GM06990 (cell line): Measurements from ENCODE around the gene LRRC10B.

Experiments
- DNase-seq: peaks from one replicate; pipeline ENCODE4 v3.0.0-alpha.2; 2011; ENCODE audit not compliant: insufficient read length; ENCODE audit errors: extremely low read depth
- H3K27me3 ChIP-seq: replicated peaks from 2 replicates; pipeline ENCODE4 v1.6.0; 2011; ENCODE audit warnings: low read length; ENCODE audit not compliant: control insufficient read depth, insufficient read depth
- H3K36me3 ChIP-seq: 2 replicates; pipeline ENCODE4 v1.5.1; 2011; ENCODE audit warnings: low read length; ENCODE audit not compliant: control insufficient read depth, insufficient read depth
- H3K4me3 ChIP-seq: replicated peaks from 2 replicates; pipeline ENCODE4 v1.5.1; 2011; ENCODE audit warnings: low read depth, mild to moderate bottlenecking, control low read depth, low read length
- TF ChIP-seq, protein P1 (sequence below): IDR thresholded peaks from 2 replicates; pipeline ENCODE4 v1.5.1; 2011; ENCODE audit warnings: low read length, control low read depth, mild to moderate bottlenecking, inconsistent platforms; ENCODE audit not compliant: insufficient read depth, poor library complexity, severe bottlenecking

LRRC10B gene

DNA sequence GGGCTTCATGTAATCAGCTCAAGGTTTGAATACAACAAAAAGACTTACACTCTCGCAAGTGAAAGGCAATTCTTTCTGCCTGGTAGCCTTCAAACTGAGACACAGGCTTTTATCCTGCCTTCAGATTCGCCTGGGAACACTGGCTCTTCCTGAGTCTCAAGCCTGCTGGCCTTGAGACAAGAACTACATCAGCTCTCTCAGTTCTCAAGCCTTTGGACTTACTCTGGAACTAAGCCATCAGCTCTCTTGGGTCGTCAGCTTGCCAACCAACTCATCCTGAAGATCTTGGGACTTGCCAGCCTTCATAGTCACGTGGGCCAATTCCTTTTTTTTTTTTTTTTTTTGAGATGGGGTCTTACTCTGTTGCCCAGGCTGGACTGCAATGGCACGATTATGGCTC is 35.7 kb upstream of the LRRC10B start:
- DNase-seq: no peak
- H3K27me3 ChIP-seq: no peaks in the 10 kb centered on the region
- no peak overlapping the region for H3K4me3 ChIP-seq
- H3K36me3 ChIP-seq: no peaks in the 10 kb centered on the region; the same call in none of the 2 replicates
- TF ChIP-seq, protein P1, sequence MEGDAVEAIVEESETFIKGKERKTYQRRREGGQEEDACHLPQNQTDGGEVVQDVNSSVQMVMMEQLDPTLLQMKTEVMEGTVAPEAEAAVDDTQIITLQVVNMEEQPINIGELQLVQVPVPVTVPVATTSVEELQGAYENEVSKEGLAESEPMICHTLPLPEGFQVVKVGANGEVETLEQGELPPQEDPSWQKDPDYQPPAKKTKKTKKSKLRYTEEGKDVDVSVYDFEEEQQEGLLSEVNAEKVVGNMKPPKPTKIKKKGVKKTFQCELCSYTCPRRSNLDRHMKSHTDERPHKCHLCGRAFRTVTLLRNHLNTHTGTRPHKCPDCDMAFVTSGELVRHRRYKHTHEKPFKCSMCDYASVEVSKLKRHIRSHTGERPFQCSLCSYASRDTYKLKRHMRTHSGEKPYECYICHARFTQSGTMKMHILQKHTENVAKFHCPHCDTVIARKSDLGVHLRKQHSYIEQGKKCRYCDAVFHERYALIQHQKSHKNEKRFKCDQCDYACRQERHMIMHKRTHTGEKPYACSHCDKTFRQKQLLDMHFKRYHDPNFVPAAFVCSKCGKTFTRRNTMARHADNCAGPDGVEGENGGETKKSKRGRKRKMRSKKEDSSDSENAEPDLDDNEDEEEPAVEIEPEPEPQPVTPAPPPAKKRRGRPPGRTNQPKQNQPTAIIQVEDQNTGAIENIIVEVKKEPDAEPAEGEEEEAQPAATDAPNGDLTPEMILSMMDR: no peak

DNA sequence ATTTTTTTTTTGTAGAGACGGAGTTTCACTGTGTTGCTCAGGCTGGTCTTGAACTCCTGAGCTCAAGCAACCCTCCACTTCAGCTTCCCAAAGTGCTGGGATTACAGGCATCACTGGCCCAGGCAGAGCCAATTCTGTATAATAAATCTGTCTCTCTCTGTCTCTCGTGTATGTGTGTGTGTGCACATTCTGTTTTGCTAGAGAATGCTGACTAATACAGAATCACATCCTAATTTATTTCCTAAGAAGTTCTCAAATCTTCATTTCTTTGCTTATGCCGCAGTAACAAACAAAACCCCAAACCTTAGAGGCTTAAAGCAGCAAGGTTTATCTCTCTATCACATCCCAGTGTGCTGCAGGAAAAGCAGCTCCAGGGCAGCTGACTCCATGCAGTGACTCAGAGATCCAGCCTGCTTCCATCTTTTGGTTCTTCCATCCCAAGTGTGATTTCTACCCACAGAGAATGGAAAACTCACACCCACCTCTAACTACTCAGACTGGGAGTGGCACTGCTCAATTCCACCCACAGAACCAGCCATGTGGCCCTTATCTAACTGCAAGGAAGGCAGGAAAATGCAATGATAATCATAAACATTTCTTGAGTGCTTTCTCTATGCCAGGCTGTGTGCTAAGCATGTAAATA is 35.1 kb upstream of the LRRC10B start:
- TF ChIP-seq, protein P1: no peak

DNA sequence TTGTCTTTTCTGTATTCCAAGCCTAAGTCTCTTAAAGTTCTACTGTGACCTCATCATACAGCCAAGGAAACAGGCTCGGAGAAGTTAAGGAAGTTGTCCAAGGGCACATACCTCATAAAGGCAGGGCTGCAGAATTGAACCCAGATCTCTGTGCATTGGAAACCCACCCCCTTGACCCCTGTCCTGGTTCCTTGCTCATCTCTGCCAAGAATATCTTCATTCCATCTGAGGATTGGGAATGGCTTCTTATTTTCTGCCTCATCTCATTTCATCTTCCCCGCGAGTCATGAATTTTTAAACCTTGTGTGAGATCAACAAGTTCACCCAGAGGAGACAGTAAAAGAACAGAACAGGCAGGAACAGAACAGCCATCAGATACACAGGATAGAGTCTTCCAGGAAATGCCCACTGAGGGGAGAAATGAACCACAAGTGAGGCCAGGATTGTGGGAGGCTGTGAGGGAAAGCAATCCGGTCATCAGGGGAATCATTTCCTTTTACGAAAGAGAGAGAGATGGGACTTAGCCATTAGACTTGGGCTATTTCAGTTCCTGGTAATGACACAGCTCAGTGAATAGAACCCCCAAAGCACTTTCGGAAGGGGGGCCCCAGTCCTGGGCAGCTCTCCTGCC is 34.4 kb upstream of the LRRC10B start:
- H3K27me3 ChIP-seq: no peaks in the 10 kb centered on the region
- no peak for DNase-seq
- TF ChIP-seq, protein P1: no peak
- no peaks in the 10 kb centered on the region; the same call in none of the 2 replicates for H3K36me3 ChIP-seq
- no peak overlapping the region for H3K4me3 ChIP-seq

More for the DNA sequence above, 35.1 kb upstream of the LRRC10B start:
- H3K27me3 ChIP-seq: no peaks in the 10 kb centered on the region
- no peak for DNase-seq
- no peak overlapping the region for H3K4me3 ChIP-seq
- no peaks in the 10 kb centered on the region; the same call in none of the 2 replicates for H3K36me3 ChIP-seq

DNA sequence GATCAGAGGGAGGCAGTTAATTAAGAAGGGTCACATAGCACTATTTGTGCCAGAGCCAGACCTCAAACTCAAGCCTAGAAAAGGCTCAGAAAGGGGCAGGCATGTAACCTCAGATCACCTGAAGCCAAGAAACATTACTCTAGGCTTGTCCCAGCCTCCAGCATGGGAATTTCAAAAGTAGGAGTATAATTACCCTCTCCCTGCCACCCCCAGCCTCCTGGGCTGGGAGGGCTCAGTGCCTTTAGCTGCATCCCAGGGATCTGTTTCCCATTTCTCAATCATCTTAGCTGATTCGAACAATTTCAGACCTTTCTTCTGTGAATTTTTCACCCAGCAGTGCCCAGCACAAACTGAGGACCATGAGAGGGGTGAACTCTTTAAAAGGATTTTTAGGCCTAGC is 33.1 kb upstream of the LRRC10B start:
- Histone ChIP-seq H3K27me3 (no peaks in the 10 kb centered on the region), H3K4me3 (no peak overlapping the region), H3K36me3 (no peaks in the 10 kb centered on the region; the same call in 1 of the 2 replicates)
- TF ChIP-seq, protein P1: no peak
- DNase-seq: no peak

DNA sequence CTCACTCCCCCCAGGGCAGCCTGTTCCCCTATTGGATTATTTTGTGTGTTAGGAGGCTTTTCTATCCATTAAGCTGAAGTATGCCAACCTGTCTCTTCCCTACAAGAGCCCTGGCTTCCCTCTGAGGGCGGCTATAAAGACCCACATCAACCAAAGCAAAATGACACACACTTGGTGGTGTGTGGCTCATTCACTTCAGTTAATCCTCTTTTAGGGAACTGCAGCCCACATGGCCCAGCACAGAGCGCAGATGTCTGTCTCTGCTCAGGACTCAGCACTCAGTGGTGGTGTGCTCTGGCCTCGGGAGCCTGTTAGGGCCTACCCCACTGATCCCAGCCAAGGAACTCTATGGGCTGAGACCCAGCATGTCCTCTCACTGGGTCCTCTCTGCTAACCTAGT is 32.2 kb upstream of the LRRC10B start:
- no peaks in the 10 kb centered on the region for H3K27me3 ChIP-seq
- DNase-seq: no peak
- no peak overlapping the region for H3K4me3 ChIP-seq
- TF ChIP-seq, protein P1: no peak
- H3K36me3 ChIP-seq: no peaks in the 10 kb centered on the region; the same call in 1 of the 2 replicates
